Cardiac fibroblast (primary cell): ENCODE results near the gene NALCN.

Source experiments
- DNase-seq, 2 donors: peaks; one replicate each; pipeline versions ENCODE4 v3.0.0 to v3.0.0-alpha.2; 2010; ENCODE audit warnings: low read depth in 2 of 2
- H3K4me3 ChIP-seq, 2 donors: replicated peaks in 1 of 2; 1 replicate in 1 of 2; 2 replicates in 1 of 2; pipeline ENCODE4 v1.5.1; 2011; ENCODE audit warnings: low read depth in 2 of 2, low read length in 2 of 2, mild to moderate bottlenecking in 2 of 2, moderate library complexity in 1 of 2
- CTCF ChIP-seq: IDR thresholded peaks from one replicate; pipeline ENCODE4 v1.5.1; 2011; ENCODE audit warnings: low read depth, mild to moderate bottlenecking, low read length, inconsistent platforms

Gene NALCN

DNA sequence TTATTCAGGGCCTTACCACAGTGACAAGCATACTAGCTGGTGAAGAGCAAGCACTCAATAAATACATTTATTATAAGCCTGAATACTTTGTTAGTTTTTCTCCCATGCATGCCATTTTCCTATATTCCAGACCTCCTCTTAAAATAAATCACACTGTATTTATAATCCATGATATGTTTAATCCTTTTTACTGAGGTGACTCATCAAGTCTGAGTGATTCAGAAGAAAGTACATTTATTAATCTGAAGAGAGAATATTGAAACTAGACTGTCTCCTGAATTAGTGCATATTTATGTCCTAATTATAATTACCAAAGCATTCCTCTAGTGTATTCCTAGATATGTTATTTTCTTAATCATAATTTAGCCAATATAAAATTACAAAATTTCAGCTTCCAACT is 323.3 kb downstream of the NALCN start:
- no peak overlapping the region for H3K4me3 ChIP-seq
- TF ChIP-seq CTCF = no peak
- DNase-seq = peak in 1 of 2 donors; percentile 2

DNA sequence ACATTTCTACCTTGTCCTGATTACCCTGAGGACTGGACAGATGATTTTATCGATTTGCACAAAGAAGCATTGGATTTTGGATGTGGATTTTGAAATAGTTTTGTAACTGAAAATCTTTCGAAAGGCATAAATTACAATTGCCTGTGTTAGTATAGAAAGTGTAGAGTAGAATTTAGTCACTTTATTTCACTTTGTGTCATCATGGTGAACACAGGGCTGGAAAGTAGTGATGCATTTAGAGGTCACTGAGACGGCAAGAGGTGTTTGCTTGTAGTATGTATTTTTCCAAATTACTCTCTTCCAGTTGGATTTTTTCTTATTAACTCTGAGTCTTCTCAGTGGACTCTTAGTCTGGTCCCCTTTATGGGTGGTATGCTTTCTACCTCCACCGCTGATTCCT is 326.0 kb downstream of the NALCN start:
- DNase-seq = no peak
- no peak overlapping the region for H3K4me3 ChIP-seq
- TF ChIP-seq CTCF = no peak

GRCh38 chr13:101085551-101085950 is 330.8 kb downstream of the NALCN start:
- DNase-seq = no peak
- no peak overlapping the region for H3K4me3 ChIP-seq
- TF ChIP-seq CTCF = no peak

DNA sequence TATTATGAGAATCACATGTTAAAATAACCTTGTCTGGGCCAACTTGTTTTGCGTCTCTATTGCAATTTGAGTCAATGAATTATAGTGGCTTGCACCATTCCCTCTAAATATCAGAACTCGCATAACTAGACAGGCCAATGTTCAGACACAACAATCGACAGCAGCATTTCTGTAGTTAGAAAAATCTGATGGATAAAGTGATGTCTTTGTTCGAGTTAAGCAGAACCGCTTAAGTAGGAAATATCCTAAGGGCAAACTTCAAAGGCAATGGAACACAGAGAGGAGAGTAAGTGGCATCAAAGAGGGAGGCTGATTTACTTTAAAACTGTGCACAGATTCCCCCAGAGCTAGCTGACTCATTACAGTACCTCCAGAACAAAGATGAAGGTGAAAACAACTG is 333.9 kb downstream of the NALCN start:
- DNase-seq = no peak
- no peak overlapping the region for H3K4me3 ChIP-seq
- TF ChIP-seq CTCF = no peak

DNA sequence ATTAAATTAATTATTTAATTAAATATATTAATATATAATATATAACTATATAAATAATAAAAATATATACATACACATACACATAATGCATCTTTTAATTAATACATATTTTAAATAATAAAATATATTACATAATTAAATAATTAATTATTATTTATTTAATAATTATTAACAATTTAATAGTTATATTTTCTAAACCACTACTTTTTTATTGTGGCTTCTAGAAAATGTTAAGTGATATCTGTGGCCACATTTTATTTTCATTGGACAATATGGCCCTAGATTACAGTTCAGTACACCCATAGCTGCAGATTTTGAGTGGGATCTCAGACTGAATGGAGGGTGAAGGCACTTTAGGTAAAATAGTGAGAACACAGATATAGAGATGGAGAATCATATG is 335.7 kb downstream of the NALCN start:
- no peak for DNase-seq
- no peak overlapping the region for H3K4me3 ChIP-seq
- TF ChIP-seq CTCF = no peak

DNA sequence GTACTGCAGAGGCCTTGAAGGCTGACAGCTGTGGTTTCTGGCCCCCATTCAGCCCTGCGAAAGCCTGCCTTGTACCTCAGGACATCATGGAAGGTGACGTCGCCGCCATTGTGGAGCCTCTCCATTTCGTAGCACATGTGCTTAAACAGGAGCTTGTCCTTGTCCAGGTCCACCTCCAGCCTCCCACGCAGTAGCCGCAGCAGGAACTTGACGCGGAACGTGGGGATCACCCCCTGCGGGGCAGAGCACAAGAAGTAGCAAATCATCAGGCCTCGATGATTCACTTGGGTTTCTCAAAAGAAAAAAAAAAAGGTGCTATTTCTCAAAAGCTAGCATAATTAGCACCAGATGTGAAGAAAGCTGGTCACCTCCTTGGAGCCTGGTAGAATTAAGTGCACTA is 351.0 kb downstream of the NALCN start:
- no peak for TF ChIP-seq CTCF
- no peak overlapping the region for H3K4me3 ChIP-seq
- peak in 1 of 2 donors; percentile 2 for DNase-seq

GRCh38 chr13:101059793-101060192 is 356.5 kb downstream of the NALCN start:
- TF ChIP-seq CTCF = no peak
- DNase-seq = no peak
- H3K4me3 ChIP-seq = no peak overlapping the region
